Left hindlimb (tissue), 1 donor: ENCODE data around the gene HMGB1.
A peak's percentile ranks its signal among the peaks of the same experiment; 100 is the strongest.
"Not testable (repeated sequence)": the region's sequence is repeated elsewhere in the genome, so short reads cannot be mapped to it uniquely, and the experiment has no call there.

ENCODE experiments used
- DNase-seq: peaks from one replicate; pipeline ENCODE4 v3.0.0-alpha.2; 2018

The HMGB1 gene

DNA sequence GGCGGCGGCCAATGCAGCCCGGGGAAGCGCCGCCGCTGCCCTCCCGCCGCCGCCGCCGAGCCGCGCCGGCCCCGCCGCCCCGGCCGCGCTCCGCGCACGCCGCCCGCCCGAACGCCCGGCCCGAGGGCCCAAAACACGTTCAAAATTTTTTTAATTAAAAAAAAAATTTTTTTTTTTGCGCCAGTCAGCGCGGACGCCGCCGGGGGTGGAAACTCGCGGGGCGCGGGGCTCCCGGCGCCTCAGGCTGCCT, 468 bp downstream of the HMGB1 start:
- no peak for DNase-seq

DNA sequence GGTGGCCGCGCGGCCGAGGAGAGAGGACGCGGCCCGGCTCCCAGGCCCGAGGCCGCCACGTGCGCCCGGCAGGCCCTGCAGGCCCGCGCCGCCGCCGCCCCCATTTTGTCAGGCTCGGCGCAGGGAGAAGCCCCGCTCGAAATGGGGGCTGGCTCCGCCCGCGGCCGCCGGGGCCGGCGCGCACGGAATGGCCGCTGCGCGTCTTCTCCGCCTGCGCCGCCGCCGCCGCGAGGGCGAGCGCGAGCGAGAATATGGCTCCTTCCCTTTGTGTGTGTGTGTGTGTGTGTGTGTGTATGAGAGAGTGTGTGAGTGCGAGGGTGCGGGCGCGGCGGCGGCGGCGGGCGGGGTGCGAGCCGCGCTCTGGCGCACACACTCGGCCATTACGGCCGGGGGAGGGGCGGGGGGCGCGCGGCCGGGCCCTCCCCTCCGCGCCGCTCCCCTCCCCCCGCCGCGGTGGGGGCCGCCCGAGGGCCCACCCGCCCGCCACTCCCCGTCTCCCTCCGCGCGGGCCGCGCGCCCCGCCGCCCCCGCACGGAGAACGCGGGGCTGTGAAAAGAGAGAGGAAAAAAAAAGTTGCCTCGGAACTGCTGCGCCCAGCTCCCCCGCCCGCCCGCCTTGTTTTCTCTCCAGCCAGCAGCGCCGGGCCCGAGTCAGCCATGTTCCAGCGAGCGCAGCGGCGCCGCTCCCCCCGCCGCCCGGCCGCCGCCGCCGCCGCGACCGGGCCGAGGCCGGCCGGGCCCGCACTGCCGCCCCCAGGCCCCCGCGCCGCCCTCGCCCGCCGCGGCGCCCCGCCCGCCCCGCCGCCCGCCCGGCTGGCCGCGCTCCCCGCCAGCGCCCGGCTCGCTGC, 1.0 kb downstream of the HMGB1 start:
- peak; percentile 93 for DNase-seq

DNA sequence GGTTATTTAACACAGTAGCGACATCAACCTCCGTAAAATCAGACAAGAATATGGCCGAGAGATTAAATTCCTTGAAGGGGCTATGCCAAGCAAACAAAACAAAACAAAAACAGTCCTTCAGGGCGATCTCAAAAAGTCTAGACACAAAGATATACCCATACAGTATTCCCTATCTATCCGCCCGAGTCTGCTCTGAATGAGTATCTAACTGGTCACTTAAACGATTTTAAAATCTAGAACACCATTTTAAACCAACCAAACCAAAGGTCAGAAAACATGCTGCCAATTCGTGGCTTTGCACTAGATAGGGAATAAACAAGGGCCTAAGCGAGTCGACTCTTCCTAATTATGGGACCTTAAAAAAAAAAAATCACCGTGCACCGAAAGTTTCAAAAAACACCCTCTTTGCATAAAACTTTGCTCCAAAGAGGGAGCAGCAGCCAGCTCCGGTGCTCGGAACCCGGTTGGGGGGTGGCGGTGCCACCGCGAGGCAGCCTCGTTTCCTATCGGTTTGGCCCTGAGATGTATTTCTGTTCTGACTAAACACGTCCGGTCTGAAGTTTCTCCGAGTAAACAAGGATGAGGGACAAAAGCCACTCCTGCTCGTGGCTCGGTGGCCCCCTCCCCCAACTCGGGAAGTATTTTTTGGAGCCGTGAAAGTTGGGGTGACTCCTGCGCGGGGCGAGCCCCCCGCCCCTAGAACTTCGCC, 1.8 kb downstream of the HMGB1 start:
- DNase-seq: no peak

DNA sequence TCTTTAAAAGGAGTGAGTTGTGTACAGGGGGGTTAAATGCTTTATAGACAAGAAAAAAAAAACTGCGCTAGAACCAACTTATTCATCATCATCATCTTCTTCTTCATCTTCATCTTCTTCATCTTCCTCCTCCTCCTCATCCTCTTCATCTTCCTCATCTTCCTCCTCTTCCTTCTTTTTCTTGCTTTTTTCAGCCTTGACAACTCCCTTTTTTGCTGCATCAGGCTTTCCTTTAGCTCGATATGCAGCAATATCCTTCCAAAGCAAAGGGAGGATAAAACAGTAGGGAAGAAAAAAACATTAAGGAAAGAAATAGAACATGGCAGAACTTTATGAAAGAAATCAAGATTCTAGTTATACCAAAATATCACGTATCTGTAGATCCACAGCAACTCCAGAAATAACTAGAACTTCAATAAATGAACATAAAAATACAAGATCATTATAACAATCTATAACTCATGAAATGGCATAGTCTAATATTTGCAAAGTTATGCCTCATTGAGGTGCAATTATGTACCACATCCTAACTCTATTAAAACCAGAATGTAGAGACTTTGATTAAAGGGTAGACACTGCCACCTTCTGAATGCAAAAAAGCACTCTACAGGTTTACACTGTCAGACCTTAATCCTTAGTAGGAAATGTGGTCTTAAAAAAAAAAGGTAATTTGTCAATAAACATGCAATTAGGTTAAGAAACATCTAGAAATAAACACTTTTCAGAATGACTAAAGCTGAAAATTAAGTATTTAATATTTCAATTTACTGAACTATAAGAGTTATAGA, 4.3 kb downstream of the HMGB1 start:
- not testable (repeated sequence) for DNase-seq

DNA sequence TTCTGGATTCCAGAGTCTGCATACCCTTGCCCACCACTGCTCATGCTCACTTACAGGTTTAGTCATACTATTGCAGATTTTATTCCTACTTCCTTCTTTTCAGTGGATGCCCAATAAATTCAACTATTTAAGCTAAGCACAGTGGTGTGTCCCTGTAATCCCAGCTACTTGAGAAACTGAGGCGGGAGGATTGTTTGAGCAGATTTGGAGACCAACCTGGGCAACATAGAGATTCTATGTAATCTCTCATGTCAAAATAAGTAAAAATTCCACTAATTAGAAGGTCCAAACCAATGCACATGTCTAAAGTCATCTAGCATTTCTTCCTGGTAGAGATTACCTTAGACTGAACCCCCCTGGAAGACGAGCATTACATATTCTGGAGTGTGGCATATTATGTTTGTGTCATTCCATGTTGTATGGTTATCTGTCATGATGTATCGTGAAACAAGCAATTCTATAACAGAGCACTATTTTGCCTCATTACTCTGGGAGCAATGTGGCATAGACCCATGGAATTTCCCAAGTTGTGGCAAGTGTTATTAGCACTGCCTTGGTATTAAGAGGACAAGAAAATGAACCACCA, 8.3 kb downstream of the HMGB1 start:
- DNase-seq: no peak

DNA sequence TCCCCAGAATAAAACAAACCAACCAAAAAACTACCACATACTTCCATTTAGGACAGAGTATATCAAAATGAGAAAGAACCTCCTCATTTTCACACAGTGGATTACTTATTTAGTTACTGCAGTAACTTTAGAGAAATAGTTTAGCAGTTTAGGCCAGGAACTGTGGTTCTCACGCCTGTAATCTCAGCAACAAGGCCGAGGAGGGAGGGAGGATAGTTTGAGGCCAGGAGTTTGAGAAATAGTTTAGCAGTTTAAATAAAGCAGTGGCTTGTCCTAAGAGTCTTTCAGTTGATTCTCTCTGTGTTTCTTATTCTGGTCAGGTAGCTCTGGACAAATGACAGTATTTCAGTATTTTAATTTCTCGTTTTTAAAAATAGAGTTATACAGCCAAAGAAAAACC, 9.4 kb downstream of the HMGB1 start:
- DNase-seq: no peak

DNA sequence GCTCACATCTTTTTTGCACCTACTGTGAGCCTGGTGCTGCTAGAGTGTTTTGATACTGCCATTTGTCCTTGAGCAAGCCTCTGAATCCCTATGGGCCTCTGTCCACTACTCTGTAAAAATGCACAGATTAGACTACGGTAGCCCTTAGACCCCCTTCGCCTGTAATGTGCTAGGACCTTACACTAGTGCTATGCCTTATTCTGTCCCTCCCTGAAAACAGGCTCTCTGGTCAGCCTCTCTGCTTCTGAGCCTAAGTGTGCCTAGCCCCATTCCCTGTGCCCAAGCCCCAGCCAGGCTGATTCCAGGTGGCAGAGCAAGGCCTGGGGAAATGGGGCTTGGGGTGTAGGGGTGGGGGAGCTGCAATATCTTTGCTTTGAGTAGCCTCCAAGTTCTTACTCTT, 10.7 kb downstream of the HMGB1 start:
- DNase-seq: no peak

DNA sequence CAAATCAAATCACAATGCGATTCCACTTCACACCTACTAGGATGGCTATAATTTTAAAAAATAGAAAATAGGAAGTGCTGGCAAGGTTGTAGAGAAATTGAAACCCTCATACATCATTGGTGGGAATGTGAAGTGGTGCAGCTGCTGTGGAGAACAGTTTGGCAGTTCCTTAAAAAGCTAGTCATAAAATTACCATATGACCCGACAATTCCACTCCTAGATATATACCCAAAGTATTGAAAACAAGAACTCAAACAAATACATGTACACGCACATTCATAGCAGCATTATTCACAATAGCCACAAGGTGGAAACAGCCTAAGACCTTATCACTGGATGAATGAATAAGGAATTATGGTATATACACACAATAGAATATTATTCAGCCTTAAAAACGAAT, 12.0 kb downstream of the HMGB1 start:
- no peak for DNase-seq

DNA sequence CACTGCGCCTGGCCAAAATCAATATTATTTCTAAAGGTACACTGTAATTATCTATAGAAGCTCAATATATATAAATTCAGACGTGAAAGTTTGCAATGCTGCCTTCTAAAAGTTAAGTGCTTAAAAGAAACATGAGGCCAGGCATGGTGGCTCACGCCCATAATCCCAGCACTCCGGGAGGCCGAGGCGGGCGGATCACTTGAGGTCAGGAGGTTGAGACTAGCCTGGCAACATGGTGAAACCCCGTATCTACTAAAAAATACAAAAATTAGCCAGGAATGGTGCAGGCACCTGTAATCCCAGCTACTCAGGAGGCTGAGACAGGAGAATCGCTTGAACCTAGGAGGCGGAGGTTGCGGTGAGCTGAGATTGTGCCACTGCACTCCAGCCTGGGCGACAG, 14.3 kb downstream of the HMGB1 start:
- DNase-seq: not testable (repeated sequence)

DNA sequence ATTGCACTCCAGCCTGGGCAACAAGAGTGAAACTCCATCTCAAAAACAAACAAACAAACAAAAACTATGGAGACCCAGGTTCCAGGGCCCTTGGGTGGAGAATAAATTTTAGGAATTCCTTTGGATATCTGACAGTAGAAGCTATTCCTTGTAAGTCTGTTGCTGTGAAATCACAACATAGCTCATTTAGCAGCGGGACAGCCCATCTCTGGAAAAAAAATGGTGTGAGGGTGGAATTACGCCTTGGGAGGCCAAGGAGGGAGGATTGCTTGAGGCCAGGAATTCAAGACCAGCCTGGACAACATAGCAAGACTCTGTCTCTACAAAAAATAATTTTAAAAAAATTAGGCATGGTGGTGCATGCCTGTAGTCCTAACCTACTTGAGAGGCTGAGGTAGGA, 15.7 kb downstream of the HMGB1 start:
- no peak for DNase-seq

DNA sequence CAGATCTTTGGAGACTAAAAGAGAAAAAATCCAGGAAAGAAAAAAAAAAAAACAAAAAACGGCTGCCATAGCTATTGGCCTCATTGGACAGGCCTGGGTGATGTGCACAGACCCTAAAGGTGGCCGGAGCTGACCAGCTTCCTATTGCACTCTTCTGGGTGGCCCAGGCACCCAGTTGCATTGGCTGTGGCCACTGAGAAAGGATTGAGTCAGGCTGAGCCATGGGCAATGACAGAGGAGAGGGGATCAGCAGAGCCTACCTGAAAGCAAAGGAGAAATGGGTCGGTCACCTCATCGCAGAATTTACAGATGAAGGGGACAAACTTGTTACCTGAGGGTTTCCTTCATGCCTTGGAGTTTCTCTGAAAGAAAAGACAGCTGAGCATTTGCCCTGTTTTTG, 17.3 kb downstream of the HMGB1 start:
- DNase-seq: no peak

DNA sequence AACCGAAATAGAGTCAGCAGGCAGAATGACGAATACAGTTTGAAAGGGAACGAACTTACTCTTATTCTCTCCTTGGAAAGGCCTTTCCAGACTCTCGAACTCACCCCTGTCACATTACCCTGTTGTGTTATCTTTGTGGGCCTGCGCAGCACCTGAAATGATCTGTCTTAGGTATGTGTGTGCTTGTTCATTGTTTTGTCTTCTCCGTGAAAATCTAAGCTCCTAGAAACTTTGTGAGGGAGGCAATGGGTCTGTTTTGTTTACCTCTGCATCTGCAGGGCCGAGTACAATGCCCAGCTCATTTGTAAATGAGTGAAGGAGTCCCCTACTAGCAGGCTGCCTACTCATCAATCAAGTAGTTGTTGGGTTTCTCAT, 19.6 kb downstream of the HMGB1 start:
- no peak for DNase-seq

DNA sequence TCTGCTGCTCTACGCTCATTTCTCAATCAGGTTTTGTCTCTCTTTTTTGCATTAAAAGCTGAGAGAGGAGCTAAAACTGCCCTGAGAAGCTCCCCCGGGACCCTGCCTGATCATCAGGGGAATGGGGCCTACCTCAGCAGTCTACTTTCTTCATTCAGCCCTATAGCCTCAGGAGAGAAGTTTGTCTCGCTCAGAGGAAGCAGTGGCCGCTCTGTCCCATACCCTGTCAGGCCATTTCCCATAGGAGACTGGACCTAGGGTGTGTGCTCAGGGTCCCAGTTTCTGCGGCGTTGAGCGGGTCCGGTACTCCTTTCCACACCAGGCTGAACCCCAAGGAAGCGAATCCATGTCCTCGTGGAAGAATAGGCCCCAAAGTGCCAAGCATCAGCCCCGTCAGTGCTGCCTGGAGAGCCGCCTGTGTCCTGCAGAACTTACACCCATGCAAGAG, 21.8 kb downstream of the HMGB1 start:
- no peak for DNase-seq

DNA sequence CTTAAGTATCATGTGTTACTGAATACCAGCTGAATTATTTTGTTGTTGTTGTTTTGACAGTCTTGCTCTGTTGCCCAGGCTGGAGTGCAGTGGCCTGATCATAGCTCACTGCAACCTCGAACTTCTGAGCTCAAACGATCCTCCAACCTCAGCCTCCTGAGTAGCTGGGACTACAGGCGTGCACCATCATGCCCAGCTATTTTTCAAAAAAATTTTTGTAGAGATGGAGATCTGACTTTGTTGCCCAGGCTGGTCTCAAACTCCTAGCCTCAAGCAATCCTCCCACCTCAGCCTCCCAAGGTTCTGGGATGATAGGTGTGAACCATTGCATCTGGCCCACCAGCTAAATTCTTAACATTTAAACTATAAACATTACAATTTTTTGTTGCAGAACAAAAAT, 22.2 kb downstream of the HMGB1 start:
- DNase-seq: not testable (repeated sequence)

DNA sequence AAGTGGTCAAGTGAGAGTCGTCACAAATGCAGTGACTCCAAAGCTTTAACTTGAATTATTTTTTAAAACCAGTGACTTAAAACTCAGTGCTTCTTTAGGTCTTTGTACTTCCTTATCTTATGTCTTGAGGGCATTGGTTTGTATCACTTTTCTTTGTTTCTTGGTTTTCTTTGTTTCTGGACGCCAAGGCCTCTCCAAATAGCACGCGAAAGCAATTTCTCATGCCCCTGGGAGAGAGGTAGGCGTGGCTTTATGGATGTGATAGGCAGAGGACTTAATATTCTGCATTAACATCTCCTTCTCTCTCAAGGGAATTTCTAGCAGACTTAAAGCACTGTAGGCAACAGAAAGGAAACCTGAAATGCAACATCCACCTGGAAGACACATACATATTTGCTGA, 22.8 kb downstream of the HMGB1 start:
- no peak for DNase-seq

DNA sequence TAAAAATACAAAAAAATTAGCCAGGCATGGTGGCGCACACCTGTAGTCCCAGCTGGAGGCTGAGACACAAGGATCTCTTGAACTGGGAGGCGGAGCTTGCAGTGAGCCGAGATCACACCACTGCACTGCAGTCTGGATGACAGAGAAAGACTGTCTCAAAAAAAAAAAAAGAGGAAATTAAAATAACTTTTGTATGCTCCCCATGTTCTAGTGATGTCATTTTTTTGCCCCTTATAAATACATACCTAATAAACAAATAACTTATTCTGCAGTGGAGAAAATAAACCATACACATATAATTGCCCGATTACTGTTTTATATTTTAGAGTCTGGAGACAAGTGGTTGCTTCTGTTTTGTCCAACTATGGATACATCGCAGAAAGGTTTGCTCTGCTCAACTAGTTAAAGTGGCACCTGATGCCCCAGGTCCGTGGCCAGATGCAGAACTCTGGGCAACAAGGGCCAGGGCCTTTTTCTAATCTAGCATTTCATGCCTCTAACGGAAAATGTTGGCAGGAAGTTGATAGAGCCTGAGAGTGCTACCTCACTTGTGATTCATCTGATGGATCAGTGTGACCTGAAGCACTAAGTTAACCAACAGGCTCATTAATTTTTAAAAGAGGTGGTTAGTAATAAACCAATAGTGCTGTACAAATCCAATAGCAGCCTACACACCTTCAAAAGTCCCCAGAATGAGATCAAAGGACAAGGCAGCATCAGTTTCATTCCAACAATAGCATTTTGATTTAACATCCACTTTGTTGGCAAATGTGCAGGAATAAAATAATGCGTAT, 24.6 kb downstream of the HMGB1 start:
- DNase-seq: no peak

DNA sequence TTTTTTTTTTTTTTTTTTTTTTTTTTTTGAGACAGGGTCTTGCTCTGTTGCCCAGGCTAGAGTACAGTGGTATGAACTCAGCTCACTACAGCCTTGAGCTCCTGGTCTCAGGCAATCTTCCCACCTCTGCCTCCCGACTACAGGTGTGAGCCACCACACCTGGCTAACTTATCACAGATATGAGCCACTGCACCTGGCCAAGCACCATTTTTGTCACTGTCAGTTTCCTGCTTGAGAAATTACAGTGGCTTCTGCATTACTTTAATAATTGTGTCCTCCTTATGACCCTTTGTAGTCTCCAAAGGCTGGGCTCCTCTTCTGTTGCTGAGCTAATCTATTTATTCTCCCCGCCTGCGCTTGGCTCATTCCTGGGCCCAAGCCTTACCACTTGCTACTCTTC, 27.4 kb downstream of the HMGB1 start:
- no peak for DNase-seq

DNA sequence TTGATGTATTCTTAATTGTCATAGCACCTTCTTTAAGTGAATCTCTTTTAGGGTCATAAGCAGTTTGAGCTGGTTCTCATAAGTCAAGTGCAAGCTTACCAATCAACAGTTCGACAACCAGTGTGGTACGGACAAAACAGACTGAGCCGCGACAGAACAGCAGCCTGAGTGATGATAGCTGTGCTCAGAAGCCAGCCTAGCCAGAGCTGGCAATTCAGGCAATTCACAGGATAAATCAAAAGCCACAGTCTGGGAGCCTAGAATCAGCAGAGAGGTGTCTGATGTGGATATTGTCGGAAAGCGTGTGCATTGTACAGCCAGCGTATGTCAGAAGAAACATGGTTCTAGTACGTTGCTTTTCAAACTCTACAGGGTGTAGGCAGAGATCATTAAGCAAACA, 28.6 kb downstream of the HMGB1 start:
- DNase-seq: no peak

DNA sequence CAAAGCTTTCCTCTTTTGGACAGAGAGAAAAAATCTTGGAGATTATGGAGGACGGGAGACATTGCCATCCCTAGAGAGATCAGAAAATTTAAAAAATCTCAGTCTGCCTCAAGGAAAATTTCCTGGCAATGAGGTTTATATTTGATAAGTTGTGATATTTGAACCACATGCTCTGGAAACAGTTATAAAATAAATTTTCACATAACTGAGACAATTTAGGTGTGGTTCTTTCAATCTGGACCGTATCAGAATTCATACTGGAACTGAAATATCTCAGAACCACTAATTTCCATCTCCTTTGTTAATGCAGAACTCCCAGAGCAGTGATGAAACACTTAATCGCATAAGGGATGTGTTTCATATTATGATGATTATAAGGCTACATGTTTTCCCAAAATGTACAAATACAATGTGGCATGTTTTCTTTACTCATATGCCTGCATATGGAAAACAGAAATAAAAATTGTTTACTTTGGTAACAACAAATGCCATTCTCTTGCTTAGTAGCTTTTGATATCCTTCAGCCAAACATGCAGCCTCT, 29.8 kb downstream of the HMGB1 start:
- no peak for DNase-seq

DNA sequence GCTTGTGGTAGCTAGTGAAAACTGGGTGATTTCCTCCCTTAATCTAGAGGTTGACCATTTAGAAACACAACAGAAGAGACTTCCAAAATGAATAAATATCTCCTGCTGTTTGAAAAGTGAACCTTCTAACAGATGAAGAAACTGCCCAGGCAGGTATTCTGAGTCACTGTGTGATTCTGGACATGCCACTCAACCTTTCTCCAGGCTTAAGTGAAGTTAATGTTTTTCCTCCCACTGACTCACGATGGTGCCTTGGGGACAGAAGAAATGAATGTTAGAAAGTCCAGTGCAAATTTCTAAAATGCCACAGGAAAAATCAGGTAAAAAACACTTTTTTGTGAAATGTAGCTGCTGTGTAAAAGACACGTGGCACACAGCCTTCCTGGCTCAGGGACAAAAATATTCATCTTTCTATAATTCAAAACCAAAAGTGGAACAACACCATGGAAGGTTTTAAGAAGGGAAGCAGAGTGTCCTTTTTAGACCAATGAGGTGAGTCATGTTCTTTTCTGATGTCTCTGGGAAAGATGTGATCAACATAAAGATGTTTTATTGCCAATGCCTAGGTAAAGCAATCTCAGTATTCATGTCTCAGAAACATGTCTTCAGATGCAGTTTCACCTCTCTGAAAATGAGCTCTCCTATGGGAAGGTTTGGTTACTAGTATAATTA, 34.3 kb downstream of the HMGB1 start:
- no peak for DNase-seq

DNA sequence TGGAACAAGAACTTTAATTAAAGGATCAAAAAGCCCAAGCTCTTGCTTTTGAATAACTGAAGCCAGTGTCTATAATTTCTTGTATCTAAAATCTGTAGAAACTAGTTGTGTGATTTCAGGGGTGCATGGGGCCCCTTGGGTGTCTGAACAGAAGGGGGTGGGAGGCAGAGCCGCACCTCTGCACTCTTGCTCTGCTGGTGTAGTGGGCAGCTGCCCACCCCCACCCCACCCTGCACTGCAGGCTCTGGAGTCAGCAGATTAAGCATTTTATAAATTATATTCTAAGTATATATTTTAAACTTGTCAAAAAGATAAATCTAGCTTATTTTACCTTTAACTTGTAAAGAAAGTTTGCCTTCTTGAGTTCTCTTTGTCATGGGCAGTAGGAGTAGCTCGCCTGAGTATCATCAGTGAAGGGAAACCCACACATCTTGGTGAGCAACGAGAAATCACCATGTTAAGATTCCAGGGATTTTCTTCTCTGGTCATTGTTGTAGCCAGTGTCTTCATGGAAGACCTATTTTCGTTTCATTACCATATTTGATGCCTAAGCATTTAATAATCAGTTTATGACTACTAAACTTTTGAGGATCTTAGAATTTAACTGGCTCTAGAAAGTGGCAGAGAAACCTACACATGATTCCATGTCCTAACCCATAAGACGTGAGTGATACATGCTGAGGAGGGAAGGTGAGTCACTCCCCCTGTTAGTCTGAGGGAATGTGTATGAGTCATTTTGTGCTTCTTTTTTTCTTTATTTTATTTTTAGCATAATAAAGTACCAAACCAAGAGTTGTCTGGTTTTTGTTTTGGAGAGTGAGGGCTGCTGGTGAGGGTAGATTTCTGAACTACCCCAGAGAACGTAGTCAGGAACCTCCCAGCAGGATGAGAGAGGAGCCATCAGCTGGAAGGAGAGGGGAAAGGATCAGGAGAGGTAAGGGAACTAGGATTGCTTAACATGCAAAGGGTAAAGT, 35.7 kb downstream of the HMGB1 start:
- no peak for DNase-seq
